NCI-H2107 treated with DMSO at 0.1 percent for 48 hours (cell line): ENCODE measurements around the gene ENAH.

Experiments used
- DNase-seq: peaks from one replicate; lab custom pipeline; 2025; ENCODE audit not compliant: unreplicated experiment; lab: John Stamatoyannopoulos, UW

ENAH gene

DNA sequence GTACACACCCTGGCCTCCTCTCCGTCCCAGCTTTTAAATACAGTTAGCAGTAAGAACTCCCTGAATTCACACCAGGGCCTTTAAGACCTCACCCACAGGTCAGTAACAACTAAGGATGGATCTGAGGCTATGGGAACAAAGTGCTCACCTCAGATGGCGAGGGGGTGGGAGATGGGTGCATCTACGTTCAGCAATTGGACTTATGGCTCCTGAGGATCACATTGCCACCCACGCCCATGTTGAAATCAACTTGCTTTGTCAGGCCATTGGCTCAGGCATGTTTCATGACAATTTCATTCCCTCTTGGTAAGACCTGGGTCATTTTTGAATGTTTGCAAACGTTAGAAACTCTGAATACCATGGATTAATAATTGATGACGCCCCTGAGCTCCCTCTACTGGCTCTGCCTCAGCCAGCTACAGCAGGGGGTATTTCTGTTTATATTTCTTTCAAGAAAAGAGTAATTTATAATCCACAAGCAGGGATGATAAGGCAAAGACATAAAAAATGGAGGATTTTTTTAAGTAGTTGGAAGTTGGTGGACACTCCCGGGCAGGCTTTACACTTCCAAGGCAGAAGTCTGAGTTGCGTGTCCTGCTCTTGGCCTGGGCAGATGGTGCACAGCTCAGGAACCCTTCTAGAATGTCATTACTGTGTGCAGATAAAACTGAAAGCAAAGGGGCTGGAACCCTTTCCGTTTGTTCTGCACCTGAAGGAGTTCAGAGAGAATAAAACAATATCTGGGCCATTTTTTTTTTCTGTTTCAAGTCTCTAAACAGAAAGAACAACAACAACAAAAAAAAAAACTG is 211.4 kb downstream of the ENAH start:
- no peak for DNase-seq

DNA sequence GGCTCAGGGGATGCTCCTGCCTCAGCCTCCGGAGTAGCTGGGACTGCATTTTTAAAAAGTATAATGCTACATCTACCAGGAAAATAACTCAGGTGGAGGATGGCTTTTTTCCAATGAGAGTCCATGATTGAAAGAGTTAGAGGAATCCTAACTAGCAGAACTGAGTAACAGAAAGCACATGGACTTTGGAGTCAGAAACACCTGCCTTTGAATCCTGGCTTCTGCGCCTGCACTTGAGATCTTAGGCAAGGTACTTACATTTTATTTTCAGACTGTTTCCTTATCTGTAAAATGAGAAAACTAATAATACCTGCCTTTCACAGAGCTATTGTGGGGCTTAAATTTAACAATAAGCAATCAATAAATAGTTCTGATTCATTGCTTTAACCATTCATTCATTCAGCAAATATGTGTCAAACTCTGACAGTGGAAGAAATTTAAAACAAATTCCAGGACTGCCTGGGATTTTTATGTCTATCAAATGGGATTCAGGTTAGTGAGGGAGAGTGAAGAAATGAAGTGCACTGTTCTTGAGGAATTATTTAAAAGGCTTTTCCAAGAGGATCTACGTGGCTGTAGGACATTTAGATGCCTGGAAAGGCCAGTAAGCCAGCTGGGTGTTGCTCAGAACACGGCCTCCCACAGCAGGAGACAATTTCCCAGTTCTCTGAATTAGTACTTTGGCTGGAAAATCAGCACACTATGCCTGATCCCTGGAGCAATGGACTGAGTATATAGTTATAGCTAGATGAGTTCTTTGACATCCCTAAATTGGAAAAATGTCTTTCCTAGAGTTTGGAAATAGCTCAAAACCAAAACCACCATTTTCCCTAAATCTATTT is 212.3 kb downstream of the ENAH start:
- peak; percentile 56 for DNase-seq

DNA sequence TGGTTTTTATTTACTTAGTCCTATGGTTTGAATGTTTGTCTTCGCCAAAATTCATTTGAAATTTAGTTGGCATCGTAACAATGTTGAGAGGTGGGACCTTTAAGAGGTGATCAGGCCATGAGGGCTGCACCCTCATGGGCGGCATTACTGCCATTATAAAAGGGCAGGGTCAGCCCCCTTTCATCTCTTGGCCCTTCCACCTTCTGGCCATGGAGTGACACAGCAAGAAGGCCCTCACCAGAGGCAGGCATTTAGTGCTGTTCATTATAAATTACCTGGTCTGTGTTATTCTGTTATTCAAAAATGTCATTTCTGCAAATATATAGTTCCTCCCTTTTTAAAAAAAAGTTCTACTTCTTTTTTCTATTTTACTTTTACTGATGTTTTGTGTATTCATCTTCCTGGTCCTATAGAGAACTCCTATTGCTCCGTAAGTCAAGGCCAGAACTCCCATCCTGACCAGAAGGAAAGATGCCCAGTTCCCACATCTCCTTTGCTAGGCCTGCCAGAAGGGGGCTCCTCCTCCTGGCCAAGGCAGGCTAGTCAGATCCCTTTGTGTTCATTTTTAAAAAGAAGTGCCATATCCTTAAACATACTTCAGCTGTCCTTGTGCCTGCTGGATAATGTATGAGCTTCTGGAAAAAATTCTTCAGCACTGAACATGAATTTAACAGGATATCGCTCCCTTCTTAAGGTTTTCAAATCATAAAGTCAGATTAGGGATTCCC is 215.0 kb downstream of the ENAH start:
- no peak for DNase-seq
